Measurements from ENCODE around the gene SEMA4D.

- TF ChIP-seq CTCF (IDR thresholded peaks at IDR 0.05; ENCODE audit: low read length) = no peak
- TF ChIP-seq EZH2 (IDR thresholded peaks at IDR 0.05; ENCODE audit: borderline replicate concordance, low read length) = no peak
These were observed 4.2 kb upstream of the SEMA4D start for GRCh38 chr9:89502038-89502601.

All from OCI-LY1 (cell line).